ENCODE results near the gene ZBTB22. TPM values are rescaled to one million over a fixed set of nuclear protein-coding genes. Genes with fewer than 3 reads are reported as not detected.

ZBTB22 gene
- total RNA-seq, 1 experiment from 2014 or later = 4.9 TPM

- H4K20me1 ChIP-seq (ENCODE audit: insufficient read depth, low read depth, low read length) = no peaks in the 10 kb centered on the region
- H2AFZ ChIP-seq (ENCODE audit: low read length) = no peak overlapping the region
- H3K4me2 ChIP-seq (ENCODE audit: low read depth, low read length, poor library complexity, severe bottlenecking) = no peak overlapping the region
- no peak overlapping the region for H3K4me3 ChIP-seq (ENCODE audit: low read length)
- H3K4me1 ChIP-seq (ENCODE audit: low read length) = no peaks in the 10 kb centered on the region
- no peaks in the 10 kb centered on the region for H3K79me2 ChIP-seq (ENCODE audit: low read length)
- no peaks in the 10 kb centered on the region for H3K36me3 ChIP-seq (ENCODE audit: insufficient read depth, low read length)
- no peaks in the 10 kb centered on the region for H3K9me3 ChIP-seq (ENCODE audit: low read length)
- no peak overlapping the region for H3K9ac ChIP-seq (ENCODE audit: low read length)
- H3K9me2 ChIP-seq (replicated peaks; ENCODE audit: insufficient read depth, low read length) = no peaks in the 10 kb centered on the region
- H3K27me3 ChIP-seq (ENCODE audit: low read length) = no peaks in the 10 kb centered on the region
- no peak for DNase-seq
- no peak overlapping the region for H3K27ac ChIP-seq (ENCODE audit: low read length)
These were observed 19.0 kb upstream of the ZBTB22 start for GRCh38 chr6:33336495-33336894.

- no peak overlapping the region for H2AFZ ChIP-seq (ENCODE audit: low read length)
- no peak for DNase-seq
- H3K4me2 ChIP-seq (ENCODE audit: low read depth, low read length, poor library complexity, severe bottlenecking) = no peak overlapping the region
- H3K4me1 ChIP-seq (ENCODE audit: low read length) = no peaks in the 10 kb centered on the region
- H3K27ac ChIP-seq (ENCODE audit: low read length) = no peak overlapping the region
- no peaks in the 10 kb centered on the region for H3K36me3 ChIP-seq (ENCODE audit: insufficient read depth, low read length)
- no peaks in the 10 kb centered on the region for H3K79me2 ChIP-seq (ENCODE audit: low read length)
- H3K4me3 ChIP-seq (ENCODE audit: low read length) = no peak overlapping the region
- no peaks in the 10 kb centered on the region for H3K9me2 ChIP-seq (replicated peaks; ENCODE audit: insufficient read depth, low read length)
- no peak overlapping the region for H3K9ac ChIP-seq (ENCODE audit: low read length)
- H3K27me3 ChIP-seq (ENCODE audit: low read length) = no peaks in the 10 kb centered on the region
- H4K20me1 ChIP-seq (ENCODE audit: insufficient read depth, low read depth, low read length) = no peaks in the 10 kb centered on the region
- H3K9me3 ChIP-seq (ENCODE audit: low read length) = no peaks in the 10 kb centered on the region
These were observed 18.4 kb upstream of the ZBTB22 start for GRCh38 chr6:33335916-33336315.

GRCh38 chr6:33333666-33334065, 16.1 kb upstream of the ZBTB22 start:
- Histone ChIP-seq H2AFZ (ENCODE audit: low read length) (no peak overlapping the region), H3K4me1 (ENCODE audit: low read length) (no peaks in the 10 kb centered on the region), H3K79me2 (ENCODE audit: low read length) (no peaks in the 10 kb centered on the region), H3K9me3 (ENCODE audit: low read length) (no peaks in the 10 kb centered on the region), H4K20me1 (ENCODE audit: insufficient read depth, low read depth, low read length) (no peaks in the 10 kb centered on the region), H3K9ac (ENCODE audit: low read length) (no peak overlapping the region), H3K4me2 (ENCODE audit: low read depth, low read length, poor library complexity, severe bottlenecking) (no peak overlapping the region), H3K27me3 (ENCODE audit: low read length) (no peaks in the 10 kb centered on the region), H3K9me2 (replicated peaks; ENCODE audit: insufficient read depth, low read length) (no peaks in the 10 kb centered on the region), H3K4me3 (ENCODE audit: low read length) (no peak overlapping the region), H3K27ac (ENCODE audit: low read length) (no peak overlapping the region), H3K36me3 (ENCODE audit: insufficient read depth, low read length) (no peaks in the 10 kb centered on the region)
- no peak for DNase-seq

- no peak overlapping the region for H2AFZ ChIP-seq (ENCODE audit: low read length)
- H4K20me1 ChIP-seq (ENCODE audit: insufficient read depth, low read depth, low read length) = no peaks in the 10 kb centered on the region
- no peaks in the 10 kb centered on the region for H3K9me2 ChIP-seq (replicated peaks; ENCODE audit: insufficient read depth, low read length)
- no peaks in the 10 kb centered on the region for H3K36me3 ChIP-seq (ENCODE audit: insufficient read depth, low read length)
- DNase-seq = no peak
- H3K9me3 ChIP-seq (ENCODE audit: low read length) = no peaks in the 10 kb centered on the region
- H3K4me2 ChIP-seq (ENCODE audit: low read depth, low read length, poor library complexity, severe bottlenecking) = no peak overlapping the region
- no peak overlapping the region for H3K4me3 ChIP-seq (ENCODE audit: low read length)
- H3K9ac ChIP-seq (ENCODE audit: low read length) = no peak overlapping the region
- H3K27me3 ChIP-seq (ENCODE audit: low read length) = no peaks in the 10 kb centered on the region
- no peak overlapping the region for H3K27ac ChIP-seq (ENCODE audit: low read length)
- H3K4me1 ChIP-seq (ENCODE audit: low read length) = no peaks in the 10 kb centered on the region
- H3K79me2 ChIP-seq (ENCODE audit: low read length) = no peaks in the 10 kb centered on the region
These were observed 13.2 kb upstream of the ZBTB22 start for GRCh38 chr6:33330736-33331135.

- Histone ChIP-seq H3K4me3 (ENCODE audit: low read length) (no peak overlapping the region), H3K36me3 (ENCODE audit: insufficient read depth, low read length) (no peaks in the 10 kb centered on the region), H3K9me2 (replicated peaks; ENCODE audit: insufficient read depth, low read length) (no peaks in the 10 kb centered on the region), H3K9ac (ENCODE audit: low read length) (no peak overlapping the region), H3K79me2 (ENCODE audit: low read length) (no peaks in the 10 kb centered on the region), H3K4me1 (ENCODE audit: low read length) (peaks cover 6% of the 10 kb centered on the region), H2AFZ (ENCODE audit: low read length) (no peak overlapping the region), H3K27ac (ENCODE audit: low read length) (no peak overlapping the region), H3K4me2 (ENCODE audit: low read depth, low read length, poor library complexity, severe bottlenecking) (no peak overlapping the region), H4K20me1 (ENCODE audit: insufficient read depth, low read depth, low read length) (no peaks in the 10 kb centered on the region), H3K27me3 (ENCODE audit: low read length) (no peaks in the 10 kb centered on the region), H3K9me3 (ENCODE audit: low read length) (no peaks in the 10 kb centered on the region)
- no peak for DNase-seq
These were observed 11.5 kb upstream of the ZBTB22 start for GRCh38 chr6:33329058-33329457.

GRCh38 chr6:33324125-33324524, 6.6 kb upstream of the ZBTB22 start:
- Histone ChIP-seq H3K79me2 (ENCODE audit: low read length) (peaks cover 29% of the 10 kb centered on the region), H4K20me1 (ENCODE audit: insufficient read depth, low read depth, low read length) (peaks cover 20% of the 10 kb centered on the region), H2AFZ (ENCODE audit: low read length) (peak overlapping the region; percentile 73), H3K4me2 (ENCODE audit: low read depth, low read length, poor library complexity, severe bottlenecking) (peak overlapping the region; percentile 92), H3K9me2 (replicated peaks; ENCODE audit: insufficient read depth, low read length) (no peaks in the 10 kb centered on the region), H3K4me3 (ENCODE audit: low read length) (peak overlapping the region; percentile 97), H3K4me1 (ENCODE audit: low read length) (peaks cover 42% of the 10 kb centered on the region), H3K27me3 (ENCODE audit: low read length) (no peaks in the 10 kb centered on the region), H3K9me3 (ENCODE audit: low read length) (no peaks in the 10 kb centered on the region), H3K9ac (ENCODE audit: low read length) (peak overlapping the region; percentile 84), H3K27ac (ENCODE audit: low read length) (peak overlapping the region; percentile 92), H3K36me3 (ENCODE audit: insufficient read depth, low read length) (peaks cover 20% of the 10 kb centered on the region)
- peak; percentile 89 for DNase-seq

GRCh38 chr6:33323623-33323948, 6.0 kb upstream of the ZBTB22 start:
- H4K20me1 ChIP-seq (ENCODE audit: insufficient read depth, low read depth, low read length) = peaks cover 20% of the 10 kb centered on the region
- H3K36me3 ChIP-seq (ENCODE audit: insufficient read depth, low read length) = peaks cover 25% of the 10 kb centered on the region
- no peaks in the 10 kb centered on the region for H3K9me2 ChIP-seq (replicated peaks; ENCODE audit: insufficient read depth, low read length)
- H3K79me2 ChIP-seq (ENCODE audit: low read length) = peaks cover 29% of the 10 kb centered on the region
- H3K27ac ChIP-seq (ENCODE audit: low read length) = peak overlapping the region; percentile 92
- H3K9ac ChIP-seq (ENCODE audit: low read length) = peak overlapping the region; percentile 84
- peak overlapping the region; percentile 97 for H3K4me3 ChIP-seq (ENCODE audit: low read length)
- H3K4me1 ChIP-seq (ENCODE audit: low read length) = peaks cover 48% of the 10 kb centered on the region
- H2AFZ ChIP-seq (ENCODE audit: low read length) = peak overlapping the region; percentile 73
- peak overlapping the region; percentile 92 for H3K4me2 ChIP-seq (ENCODE audit: low read depth, low read length, poor library complexity, severe bottlenecking)
- H3K9me3 ChIP-seq (ENCODE audit: low read length) = no peaks in the 10 kb centered on the region
- no peaks in the 10 kb centered on the region for H3K27me3 ChIP-seq (ENCODE audit: low read length)
- DNase-seq = peak; percentile 65

GRCh38 chr6:33321227-33321626, 3.7 kb upstream of the ZBTB22 start:
- peak overlapping the region; percentile 97 for H3K9ac ChIP-seq (ENCODE audit: low read length)
- peak overlapping the region; percentile 97 for H3K4me3 ChIP-seq (ENCODE audit: low read length)

More at GRCh38 chr6:33321227-33321626, 3.7 kb upstream of the ZBTB22 start:
- Histone ChIP-seq H3K9me2 (replicated peaks; ENCODE audit: insufficient read depth, low read length) (no peaks in the 10 kb centered on the region), H3K79me2 (ENCODE audit: low read length) (peaks cover 29% of the 10 kb centered on the region), H3K27me3 (ENCODE audit: low read length) (no peaks in the 10 kb centered on the region), H2AFZ (ENCODE audit: low read length) (no peak overlapping the region), H3K4me2 (ENCODE audit: low read depth, low read length, poor library complexity, severe bottlenecking) (peak overlapping the region; percentile 92), H3K4me1 (ENCODE audit: low read length) (peaks cover 57% of the 10 kb centered on the region), H4K20me1 (ENCODE audit: insufficient read depth, low read depth, low read length) (peaks cover 20% of the 10 kb centered on the region), H3K36me3 (ENCODE audit: insufficient read depth, low read length) (peaks cover 26% of the 10 kb centered on the region), H3K9me3 (ENCODE audit: low read length) (no peaks in the 10 kb centered on the region), H3K27ac (ENCODE audit: low read length) (peak overlapping the region; percentile 92)
- no peak for DNase-seq

All from Karpas-422 (cell line).